HG03520 (cell line): ENCODE measurements around the gene OR2AG1.

Source experiments
- ATAC-seq: cut with Tn5 transposase; IDR thresholded peaks from one replicate; pipeline ENCODE4 v1.9.1; 2021; ENCODE audit warnings: mild to moderate bottlenecking, moderate library complexity; ENCODE audit not compliant: unreplicated experiment

Gene OR2AG1, protein sequence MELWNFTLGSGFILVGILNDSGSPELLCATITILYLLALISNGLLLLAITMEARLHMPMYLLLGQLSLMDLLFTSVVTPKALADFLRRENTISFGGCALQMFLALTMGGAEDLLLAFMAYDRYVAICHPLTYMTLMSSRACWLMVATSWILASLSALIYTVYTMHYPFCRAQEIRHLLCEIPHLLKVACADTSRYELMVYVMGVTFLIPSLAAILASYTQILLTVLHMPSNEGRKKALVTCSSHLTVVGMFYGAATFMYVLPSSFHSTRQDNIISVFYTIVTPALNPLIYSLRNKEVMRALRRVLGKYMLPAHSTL

GRCh38 chr11:6782720-6783119, at the start of gene OR2AG1:
OR2AG1 (plus strand) TSS chr11:6783020; CDS start chr11:6785038, 2,018 bp downstream.
- ATAC-seq: no peak

GRCh38 chr11:6733326-6734275, 49.2 kb upstream of the OR2AG1 start:
- no peak for ATAC-seq

DNA sequence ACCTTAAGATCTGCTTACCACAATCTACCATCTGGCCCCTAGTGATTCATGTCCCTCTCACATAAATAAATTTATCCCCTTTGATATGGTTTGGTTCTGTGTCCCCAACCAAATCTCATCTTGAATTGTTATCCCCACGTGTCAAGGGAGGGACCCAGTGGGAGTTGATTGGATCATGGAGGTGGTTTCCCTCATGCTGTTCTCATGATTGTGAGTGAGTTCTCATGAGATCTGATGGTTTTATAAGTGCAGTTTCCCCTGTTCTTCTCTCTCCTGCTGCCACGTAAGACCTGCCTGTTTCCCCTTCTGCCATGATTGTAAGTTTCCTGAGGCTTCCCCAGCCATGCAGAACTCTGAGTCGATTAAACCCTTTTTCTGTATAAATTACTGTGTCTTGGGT, 48.2 kb upstream of the OR2AG1 start:
- ATAC-seq: no peak

DNA sequence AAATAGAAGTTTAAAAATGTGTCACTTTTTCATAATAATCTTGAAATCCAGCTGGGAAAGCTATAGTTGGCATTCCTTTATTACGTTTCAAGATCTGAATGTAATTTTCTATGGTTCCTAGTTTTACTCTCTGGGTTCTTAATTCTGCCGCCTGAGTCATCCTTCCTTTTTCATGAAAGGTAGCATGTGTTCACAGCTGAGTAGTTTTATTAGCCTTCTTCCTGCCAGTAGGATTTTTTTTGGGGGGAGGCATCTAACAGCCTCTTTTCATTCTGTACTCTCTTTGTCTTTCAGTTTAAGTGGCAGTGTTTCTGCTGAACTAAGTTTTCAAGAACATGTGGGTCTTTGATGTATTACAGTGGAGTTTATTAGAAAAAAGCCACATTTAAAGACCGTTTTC, 47.5 kb upstream of the OR2AG1 start:
- ATAC-seq: no peak

GRCh38 chr11:6736495-6737121, 46.2 kb upstream of the OR2AG1 start:
- no peak for ATAC-seq

DNA sequence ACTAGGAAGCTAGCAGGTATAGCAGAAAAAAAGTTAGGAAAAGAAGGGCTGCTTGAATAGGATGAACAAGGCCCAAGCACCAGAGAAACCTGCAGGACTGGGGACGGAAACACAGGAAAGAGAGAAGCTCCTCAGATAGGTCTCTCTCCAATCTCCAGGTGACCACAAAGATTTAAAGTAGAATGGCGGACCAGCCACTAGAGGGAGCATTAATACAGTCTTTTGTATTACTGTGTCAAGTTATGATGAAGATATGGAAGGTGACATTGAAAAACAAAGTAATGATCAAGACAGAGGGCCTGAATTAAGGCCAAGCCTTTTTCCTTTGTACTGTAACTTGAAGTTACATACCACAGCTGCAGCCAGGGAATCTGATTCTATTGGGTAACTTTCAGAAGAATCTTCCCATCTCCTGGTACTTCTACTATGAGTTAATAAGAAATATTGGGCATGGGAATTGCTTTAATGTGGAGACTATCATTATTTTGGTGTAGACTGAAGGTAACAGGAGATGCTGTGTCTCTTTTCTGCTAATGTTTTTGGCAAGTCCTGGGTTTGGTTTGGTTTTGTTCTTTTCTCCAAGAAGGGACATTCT, 44.9 kb upstream of the OR2AG1 start:
- peak; percentile 82 for ATAC-seq

GRCh38 chr11:6738590-6738989, 44.2 kb upstream of the OR2AG1 start:
- no peak for ATAC-seq

DNA sequence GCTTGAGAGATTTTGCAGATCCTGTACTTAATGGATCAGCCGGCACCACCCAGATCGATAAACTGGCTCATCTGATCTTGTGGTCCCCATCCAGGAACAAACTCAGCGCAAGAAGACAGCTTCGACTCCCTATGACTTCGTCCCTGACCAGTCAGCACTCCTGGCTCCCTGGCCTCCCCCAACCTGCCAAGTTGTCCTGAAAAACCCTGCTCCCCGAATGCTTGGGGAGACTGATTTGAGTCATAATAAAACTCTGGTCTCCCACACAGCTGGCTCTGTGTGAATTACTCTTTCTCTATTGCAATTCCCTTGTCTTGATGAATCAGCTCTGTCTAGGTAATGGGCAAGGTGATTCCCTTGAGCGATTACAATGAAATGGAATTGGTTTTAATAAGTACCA, 40.6 kb upstream of the OR2AG1 start:
- no peak for ATAC-seq

DNA sequence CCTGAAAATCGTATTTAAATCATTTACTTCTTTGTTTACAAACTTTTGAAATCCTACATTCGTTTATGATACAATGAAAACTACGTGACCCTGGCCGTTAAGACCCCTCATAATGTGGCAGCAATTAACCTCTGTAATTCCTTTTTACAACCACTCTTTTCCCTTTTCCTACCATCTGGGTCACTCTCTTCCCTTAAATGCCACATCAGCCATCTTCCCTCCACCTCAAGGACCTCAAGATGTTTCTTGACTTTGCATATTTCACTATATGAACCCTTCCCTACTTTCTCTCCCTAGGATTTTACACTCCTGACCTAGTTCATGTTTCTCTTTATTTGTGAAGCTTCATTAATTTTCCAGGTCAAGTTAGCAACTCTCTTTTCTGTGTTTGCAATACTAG, 37.8 kb upstream of the OR2AG1 start:
- ATAC-seq: no peak

- ATAC-seq: peak; percentile 32
Observed at GRCh38 chr11:6745465-6746015, 37.3 kb upstream of the OR2AG1 start.

DNA sequence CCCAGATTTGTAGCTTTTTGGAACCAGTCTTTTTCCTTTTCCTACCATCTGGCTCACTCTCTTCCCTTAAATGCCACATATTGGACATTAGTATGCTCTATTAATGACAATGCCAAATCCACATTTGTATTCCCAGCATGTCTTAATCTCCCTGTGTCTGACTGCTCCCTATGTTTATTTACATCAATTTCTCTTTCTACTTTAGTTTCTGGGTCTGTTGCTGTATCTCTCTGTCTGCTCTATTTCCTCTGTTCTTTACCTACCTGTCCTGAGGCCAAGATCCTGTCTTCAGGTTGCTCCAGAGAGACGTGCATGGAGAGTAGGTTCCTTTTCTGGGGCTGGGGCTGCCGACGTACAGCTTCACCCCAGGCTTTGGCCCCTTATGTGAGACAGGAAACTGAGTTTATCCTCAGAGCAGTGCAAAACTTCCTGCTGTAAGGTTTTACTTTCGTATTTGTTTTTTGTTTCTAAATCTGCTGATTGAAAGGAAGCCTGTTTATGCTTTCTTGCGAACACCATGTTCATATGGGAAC, 36.7 kb upstream of the OR2AG1 start:
- peak; percentile 78 for ATAC-seq

DNA sequence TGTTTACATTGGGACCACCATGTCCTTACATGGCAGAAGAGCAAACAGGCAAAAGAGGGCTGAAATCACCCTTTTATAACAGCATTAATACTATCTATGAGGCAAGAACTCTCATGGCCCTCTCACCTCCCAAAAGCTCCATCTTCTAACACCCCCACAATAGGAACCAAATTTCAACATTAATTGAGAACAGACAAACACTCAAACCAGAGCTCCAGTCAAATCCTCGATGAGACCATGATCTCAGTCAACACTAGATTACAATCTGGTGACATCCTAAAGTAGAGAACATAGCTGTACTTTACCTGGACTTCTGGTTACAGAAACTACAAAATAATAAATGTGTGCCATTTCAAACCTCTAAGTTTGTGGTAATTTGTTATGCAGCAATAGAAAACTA, 36.2 kb upstream of the OR2AG1 start:
- ATAC-seq: peak; percentile 30

- no peak for ATAC-seq
Observed at GRCh38 chr11:6747097-6747668, 35.6 kb upstream of the OR2AG1 start.

DNA sequence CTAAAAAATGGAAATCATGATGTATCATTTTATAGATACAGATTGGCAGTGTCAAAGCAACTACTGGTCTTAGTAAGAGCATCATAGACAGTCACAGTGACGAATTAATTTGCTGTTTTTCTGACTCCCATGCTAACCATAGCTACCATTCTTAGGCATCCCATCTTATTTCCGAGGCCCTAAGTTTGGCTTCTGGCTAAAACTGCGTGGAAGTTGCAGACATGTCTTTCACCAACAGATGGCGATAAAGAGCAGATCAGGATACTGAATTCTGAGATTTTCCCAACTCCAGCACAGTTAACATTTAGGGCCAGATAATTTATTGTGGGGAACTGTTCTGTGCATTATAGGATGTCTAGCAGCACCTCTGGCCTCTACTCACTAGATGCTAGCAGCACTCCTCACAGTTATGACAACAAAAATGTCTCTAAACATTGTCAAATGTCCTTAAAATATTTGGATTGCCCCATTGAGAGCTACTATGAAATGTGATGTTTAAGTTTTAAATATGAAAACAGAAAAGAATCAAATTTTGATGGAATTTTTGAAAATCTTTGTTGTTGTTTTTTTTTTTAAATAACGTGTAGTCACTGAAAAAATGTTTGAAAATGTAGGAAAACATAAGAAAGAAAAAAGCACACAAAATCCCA, 27.4 kb upstream of the OR2AG1 start:
- no peak for ATAC-seq

- no peak for ATAC-seq
Observed at GRCh38 chr11:6755953-6756347, 26.9 kb upstream of the OR2AG1 start.

DNA sequence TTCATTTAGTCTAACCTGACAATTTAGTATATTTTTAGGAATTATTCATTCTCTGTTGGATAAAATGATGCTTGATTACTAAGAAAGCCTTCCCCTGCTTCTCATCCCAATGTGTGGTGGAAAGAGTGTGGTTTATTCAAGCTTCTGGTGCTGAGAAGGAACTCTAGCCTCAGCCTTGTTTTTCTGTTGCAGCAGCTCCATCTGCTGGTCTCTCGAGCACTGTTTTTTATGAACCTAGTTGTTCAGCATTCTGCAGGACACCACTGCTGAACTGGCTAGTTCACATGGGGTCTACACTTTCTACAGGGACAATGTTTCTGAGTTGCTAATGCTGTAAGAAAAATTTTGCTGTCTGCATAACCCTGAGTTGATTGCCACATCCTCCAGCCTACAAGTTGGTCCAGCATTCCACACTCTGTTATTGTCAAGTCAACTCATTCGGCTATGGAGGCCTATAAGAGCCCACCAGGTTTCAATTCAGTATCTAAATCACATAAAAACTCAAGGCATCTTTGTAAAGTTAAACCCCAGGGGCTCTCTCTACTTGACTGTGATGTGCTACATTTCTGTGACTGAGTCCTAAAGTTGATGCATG, 25.4 kb upstream of the OR2AG1 start:
- peak; percentile 58 for ATAC-seq

GRCh38 chr11:6771926-6772893, 10.6 kb upstream of the OR2AG1 start, which contains the start of gene OR2AG2:
OR2AG2 (minus strand) TSS chr11:6771976; CDS start chr11:6768957, 3,019 bp downstream.
- peak; percentile 96 for ATAC-seq

GRCh38 chr11:6778518-6778917, 4.3 kb upstream of the OR2AG1 start:
- no peak for ATAC-seq
